Activated T-helper 1 cell treated with Interleukin-2 at 50 U/mL for 16 hours (primary cell): ENCODE measurements around the gene WAC.
A peak's percentile ranks its signal among the peaks of the same experiment; 100 is the strongest.

Experiments used
- DNase-seq: peaks from one replicate; pipeline ENCODE4 v3.0.0-alpha.2; 2020; ENCODE audit warnings: low read depth

Gene WAC

GRCh38 chr10:28668363-28669226, 135.7 kb downstream of the WAC start:
- peak; percentile 20 for DNase-seq

DNA sequence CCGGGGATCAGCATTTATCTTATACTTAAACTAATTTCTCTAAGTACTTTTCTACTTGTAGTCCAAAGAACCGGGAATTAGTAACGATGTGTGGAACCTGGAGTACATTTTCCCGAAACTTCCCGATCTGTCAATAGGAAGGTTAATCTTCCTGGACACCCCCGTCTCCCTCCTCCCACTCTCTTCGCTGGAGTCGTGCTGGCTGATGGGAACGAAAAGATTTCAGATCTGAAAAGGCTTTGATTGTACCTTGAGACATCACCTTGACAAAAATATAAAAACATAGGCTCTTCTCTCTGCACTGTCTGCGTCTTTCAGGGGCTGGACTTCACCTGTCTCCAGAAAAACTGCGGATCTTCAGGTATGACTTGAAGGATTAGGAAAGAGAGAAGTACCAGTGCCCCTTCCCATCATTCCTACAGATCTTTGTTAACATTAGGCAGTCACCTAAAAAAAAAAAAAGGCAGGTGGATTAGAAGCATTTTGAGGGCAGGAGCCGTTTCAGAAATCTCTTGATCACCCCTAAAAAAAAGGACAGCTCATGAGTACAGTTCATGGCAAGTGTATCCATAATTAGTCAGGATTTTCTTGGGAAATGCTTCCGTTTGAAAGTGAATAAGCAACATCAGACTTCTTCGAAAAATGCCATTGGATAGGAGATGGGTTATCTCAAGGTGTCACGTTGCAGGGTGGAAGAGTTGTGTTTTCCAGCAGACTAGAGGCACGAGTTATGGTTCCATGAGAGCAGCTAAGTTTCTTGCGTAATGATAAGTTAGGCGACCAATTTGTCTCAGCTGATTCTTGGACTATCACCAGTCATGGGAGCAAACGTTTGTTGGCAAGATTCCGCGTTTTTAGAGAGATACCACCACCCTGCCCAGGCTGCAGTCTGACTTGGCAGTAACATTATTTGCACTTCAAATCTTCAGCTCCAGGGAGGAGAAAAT, 136.6 kb downstream of the WAC start:
- DNase-seq = no peak
